ENCODE data around the gene ZNF76. TPM values are rescaled to one million over a fixed set of nuclear protein-coding genes. Genes with fewer than 3 reads are reported as not detected.
"Not testable (repeated sequence)": the region's sequence is repeated elsewhere in the genome, so short reads cannot be mapped to it uniquely, and the experiment has no call there.

The ZNF76 gene
- polyA plus RNA-seq, 1 donor, result 26.9 TPM

GRCh38 chr6:35328965-35329364 is 69.4 kb downstream of the ZNF76 start:
- DNase-seq (ENCODE audit: low read depth), result not testable (repeated sequence)

GRCh38 chr6:35330541-35331119 is 71.1 kb downstream of the ZNF76 start:
- DNase-seq (ENCODE audit: low read depth), result no peak

GRCh38 chr6:35332074-35332887 is 72.7 kb downstream of the ZNF76 start:
- DNase-seq (ENCODE audit: low read depth), result not testable (repeated sequence)

- no peak for DNase-seq (ENCODE audit: low read depth)
Observed at GRCh38 chr6:35341557-35341956, 82.0 kb downstream of the ZNF76 start.

GRCh38 chr6:35342258-35343091 is 82.9 kb downstream of the ZNF76 start, which contains the start of gene PPARD:
TSS of gene PPARD (plus strand) at chr6:35342558. CDS start at chr6:35411088, 68,530 bp downstream.
- peak; percentile 84 for DNase-seq (ENCODE audit: low read depth)

- DNase-seq (ENCODE audit: low read depth), result no peak
Observed at GRCh38 chr6:35343092-35343834, 83.7 kb downstream of the ZNF76 start.

- no peak for DNase-seq (ENCODE audit: low read depth)
Observed at GRCh38 chr6:35343835-35344550, 84.5 kb downstream of the ZNF76 start.

Other genes starting within 250 kb of the ZNF76 start
- 0.27 TPM for gene TCP11, start 118.4 kb upstream of the ZNF76 start, polyA plus RNA-seq (ENCODE audit: insufficient read length)
- gene SCUBE3, start 45.8 kb upstream of the ZNF76 start, polyA plus RNA-seq (ENCODE audit: insufficient read length), result 0.82 TPM
- 4.9 TPM for gene DEF6, start 38.1 kb downstream of the ZNF76 start, polyA plus RNA-seq (ENCODE audit: insufficient read length)
- 24.2 TPM for gene PPARD, start 82.8 kb downstream of the ZNF76 start, polyA plus RNA-seq (ENCODE audit: insufficient read length)
- 20.8 TPM for gene FANCE, start 192.6 kb downstream of the ZNF76 start, polyA plus RNA-seq (ENCODE audit: insufficient read length)
- gene RPL10A, start 208.7 kb downstream of the ZNF76 start, polyA plus RNA-seq (ENCODE audit: insufficient read length), result 2,649 TPM
- 75.7 TPM for gene TEAD3, start 237.3 kb downstream of the ZNF76 start, polyA plus RNA-seq (ENCODE audit: insufficient read length)

All from forelimb muscle (tissue), 1 donor.